Activated naive CD8-positive, alpha-beta T cell treated with anti-CD3 and anti-CD28 coated beads, Interleukin-2, amount 50 U/mL, for 16 hours (primary cell): ENCODE measurements around the gene C7.
"Not testable (repeated sequence)": the region's sequence is repeated elsewhere in the genome, so short reads cannot be mapped to it uniquely, and the experiment has no call there.

Experiments used
- DNase-seq: peaks from one replicate; pipeline ENCODE4 v3.0.0-alpha.2; 2020; ENCODE audit warnings: low read depth, low spot score

The C7 gene

DNA sequence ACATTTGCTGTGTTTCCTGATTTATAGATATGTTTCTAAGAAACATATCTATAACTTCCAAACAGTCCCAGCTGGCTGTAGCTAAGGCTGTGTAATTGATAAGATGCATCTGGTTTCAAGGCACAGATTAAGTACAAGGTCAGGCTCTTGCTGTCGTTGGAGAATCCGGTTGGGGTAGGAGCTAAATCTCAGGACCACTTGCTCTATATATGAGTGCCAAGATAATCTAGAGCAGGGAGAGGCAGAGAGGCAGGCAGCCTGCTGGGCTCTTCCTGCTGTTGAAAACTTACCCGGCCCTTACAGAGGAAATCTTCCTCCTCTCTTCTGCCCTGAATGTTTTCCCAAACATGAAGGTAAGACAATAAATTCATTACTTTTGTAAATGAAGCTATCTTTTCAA, at the start of gene C7:
Gene C7 (plus strand): TSS at position 234 of the 400 bp plus-strand sequence. CDS start 114 bp downstream, at position 348.
- no peak for DNase-seq

GRCh38 chr5:40860711-40861110, 48.6 kb upstream of the C7 start:
- DNase-seq = no peak

DNA sequence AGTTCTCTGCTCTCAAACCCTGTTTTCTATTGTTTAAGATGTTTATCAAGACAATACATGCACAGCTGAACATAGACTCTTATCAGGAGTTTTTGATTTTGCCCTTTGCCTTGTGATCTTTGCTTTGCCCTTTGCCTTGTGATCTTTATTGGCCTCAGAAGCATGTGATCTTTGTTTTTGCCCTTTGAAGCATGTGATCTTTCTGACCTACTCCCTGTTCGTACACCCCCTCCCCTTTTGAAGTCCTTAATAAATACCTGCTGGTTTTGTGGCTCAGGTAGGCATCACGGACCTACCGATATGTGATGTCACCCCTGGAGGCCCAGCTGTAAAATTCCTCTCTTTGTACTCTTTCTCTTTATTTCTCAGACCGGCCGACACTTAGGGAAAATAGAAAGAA, 44.3 kb upstream of the C7 start:
- not testable (repeated sequence) for DNase-seq

DNA sequence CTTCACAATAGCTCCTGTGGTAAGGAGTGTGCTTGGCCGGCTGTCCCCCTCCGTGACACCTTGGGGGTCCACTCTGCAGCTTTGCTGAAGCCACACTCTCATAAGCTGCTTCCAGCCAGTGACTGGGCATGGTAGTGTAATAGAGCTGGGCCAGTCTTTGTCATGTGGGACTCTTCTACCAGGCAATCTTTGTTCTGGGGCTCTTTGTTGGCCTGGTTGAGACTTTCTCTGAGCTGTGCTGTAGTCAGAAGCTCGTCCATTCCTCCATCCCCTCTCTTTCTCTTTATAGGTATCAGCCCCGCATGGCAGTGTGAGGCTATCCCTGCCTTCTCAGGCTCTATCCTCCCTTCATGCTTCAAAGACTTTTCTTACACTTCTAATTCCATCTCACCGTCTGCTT, 42.5 kb upstream of the C7 start:
- no peak for DNase-seq

DNA sequence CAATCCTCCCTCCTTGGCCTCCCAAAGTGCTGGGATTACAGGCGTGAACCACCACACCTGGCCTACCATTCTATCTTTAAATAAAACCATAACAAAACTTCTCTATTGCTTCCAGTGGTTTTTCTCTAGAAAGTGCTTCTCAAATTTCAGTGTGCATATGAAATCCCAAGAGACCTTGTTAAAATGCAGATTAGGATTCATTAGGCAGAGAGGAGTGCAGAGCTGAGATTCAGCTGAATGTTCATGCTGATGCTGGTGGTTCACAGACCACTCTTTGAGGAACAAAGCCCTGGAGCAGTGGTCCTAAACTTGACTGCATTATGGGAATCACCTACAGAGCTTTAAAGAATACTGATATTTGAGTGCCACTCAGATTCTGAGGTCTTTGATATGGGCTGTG, 39.9 kb upstream of the C7 start:
- DNase-seq = no peak

DNA sequence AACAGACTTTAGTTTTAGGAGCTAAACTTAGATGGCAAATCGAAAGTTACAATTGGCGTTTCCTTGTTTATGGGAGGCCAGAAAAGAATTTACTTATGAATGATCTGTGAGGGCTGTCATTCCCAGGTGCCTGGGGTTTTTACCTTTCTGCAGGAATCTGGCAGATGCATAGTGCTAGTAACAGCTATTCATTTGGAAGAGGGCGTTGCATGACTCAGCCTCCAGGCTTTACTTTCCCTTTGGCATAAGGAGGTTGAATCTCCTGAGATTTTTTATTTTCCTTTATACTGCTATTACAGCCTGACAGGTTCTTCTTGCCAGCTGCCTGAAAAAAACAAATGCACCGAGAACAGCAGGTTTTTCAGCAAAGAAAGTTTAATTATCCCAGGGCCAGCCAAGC, 38.1 kb upstream of the C7 start:
- no peak for DNase-seq

DNA sequence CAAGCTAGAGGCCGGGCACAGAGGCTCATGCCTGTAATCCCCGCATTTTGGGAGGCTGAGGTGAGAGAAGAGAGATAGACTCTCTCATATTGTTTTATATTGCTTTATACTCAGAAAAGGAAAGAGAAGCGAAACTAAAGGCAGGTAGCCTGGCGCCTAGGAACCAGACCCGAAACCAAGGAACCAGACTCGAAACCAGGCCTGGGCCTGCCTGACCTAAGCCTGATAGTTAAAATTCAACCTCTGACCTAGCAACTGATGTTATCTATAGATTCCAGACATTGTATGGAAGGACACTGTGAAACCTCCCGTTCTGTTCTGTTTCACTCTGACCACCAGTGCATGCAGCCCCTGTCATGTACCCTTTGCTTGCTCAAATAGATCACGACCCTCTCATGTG, 37.0 kb upstream of the C7 start:
- not testable (repeated sequence) for DNase-seq

DNA sequence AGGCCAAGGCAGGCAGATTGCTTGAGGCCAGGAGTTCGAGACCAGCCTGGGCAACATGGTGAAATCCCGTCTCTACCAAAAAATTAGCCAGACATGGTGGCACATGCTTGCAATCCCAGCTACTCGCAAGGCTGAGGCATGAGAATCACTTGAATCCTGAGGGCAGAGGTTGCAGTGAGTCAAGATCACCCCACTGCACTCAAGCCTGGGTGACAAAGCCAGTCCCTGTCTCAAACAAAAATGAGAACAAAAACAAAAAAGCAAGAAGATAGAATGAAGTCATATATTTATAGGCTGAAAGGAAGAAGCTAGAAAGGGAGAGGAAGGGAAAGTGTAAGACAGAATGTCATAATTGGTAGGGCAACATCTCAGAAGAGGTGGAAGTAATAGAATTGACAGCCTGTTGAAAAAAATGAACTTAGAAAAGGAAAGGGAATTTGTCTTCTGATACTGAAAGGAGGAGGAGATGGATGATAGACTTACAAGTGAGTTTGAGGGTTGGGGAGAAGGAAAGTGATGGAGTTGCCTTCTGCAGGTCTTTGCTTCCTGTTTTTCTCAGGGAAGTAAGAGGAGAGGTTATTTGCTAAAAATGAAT, 35.9 kb upstream of the C7 start:
- no peak for DNase-seq

GRCh38 chr5:40875958-40876357, 33.3 kb upstream of the C7 start:
- no peak for DNase-seq

- no peak for DNase-seq
Observed at GRCh38 chr5:40877371-40877988, 31.8 kb upstream of the C7 start.

DNA sequence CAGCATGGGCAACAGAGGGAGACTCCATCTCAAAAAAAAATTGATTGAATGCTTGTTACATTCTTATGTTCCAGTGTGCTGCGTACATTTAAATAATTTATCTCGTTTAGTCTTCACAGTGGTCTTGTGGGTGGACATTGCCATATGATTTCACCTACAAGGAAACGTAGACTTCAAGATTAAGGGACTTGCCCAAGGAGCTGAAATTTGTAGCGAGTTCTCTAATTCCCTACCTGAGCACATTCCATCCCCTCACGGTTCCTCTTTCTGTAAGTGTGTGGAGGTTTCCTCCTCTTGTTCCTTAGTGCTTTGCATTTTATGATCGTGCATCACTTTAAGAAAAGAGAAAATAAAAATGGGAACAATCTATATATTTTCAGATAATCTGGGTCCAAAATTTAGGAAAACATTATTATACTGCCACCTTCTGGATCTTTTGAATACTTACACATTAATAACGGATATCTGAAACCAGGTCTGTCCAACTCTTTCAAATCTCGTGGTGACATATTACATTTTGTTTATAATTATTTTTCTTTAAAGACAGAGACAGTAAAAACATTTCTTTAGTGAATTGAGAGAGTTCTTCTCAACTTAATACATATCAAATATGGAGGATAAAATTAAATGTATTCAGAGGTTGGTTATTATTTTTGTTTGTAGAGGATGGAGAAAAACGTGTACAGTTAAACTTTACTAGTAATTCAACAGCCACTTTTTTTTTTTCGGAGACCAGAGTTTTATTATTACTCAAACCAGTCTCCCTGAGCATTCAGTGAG, 29.9 kb upstream of the C7 start:
- DNase-seq = no peak

DNA sequence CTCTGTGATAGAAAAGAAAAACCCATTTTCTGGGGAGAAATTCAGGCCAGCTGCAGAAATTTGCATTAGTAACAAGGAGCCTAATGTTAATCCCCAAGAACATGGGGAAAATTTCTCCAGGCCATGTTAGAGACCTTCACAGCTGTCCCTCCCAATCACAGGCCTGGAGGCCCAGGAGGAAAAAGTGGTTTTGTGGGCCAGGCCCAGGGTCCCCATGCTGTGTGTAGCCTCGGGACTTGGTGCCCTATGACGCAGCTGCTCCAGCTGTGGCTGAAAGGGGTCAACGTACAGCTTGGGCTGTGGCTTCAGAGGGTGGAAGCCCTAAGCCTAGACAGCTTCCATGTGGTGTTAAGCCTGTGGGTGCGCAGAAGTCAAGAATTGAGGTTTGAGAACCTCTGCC, 27.0 kb upstream of the C7 start:
- no peak for DNase-seq

DNA sequence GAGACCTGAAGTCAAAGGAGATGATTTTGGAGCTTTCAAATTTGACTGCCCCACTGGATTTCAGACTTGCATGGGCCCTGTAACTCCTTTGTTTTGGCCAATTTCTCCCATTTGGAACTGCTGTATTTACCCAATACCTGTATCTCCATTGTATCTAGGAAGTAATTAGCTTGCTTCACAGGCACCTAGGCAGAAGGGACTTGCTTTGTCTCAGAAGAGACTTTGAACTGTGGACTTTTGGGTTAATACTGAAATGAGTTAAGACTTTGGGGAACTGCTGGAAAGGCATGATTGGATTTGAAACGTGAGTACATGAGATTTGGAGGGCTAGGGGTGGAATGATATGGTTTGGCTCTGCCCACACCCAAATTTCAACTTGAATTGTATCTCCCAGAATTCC, 26.2 kb upstream of the C7 start:
- DNase-seq = not testable (repeated sequence)

DNA sequence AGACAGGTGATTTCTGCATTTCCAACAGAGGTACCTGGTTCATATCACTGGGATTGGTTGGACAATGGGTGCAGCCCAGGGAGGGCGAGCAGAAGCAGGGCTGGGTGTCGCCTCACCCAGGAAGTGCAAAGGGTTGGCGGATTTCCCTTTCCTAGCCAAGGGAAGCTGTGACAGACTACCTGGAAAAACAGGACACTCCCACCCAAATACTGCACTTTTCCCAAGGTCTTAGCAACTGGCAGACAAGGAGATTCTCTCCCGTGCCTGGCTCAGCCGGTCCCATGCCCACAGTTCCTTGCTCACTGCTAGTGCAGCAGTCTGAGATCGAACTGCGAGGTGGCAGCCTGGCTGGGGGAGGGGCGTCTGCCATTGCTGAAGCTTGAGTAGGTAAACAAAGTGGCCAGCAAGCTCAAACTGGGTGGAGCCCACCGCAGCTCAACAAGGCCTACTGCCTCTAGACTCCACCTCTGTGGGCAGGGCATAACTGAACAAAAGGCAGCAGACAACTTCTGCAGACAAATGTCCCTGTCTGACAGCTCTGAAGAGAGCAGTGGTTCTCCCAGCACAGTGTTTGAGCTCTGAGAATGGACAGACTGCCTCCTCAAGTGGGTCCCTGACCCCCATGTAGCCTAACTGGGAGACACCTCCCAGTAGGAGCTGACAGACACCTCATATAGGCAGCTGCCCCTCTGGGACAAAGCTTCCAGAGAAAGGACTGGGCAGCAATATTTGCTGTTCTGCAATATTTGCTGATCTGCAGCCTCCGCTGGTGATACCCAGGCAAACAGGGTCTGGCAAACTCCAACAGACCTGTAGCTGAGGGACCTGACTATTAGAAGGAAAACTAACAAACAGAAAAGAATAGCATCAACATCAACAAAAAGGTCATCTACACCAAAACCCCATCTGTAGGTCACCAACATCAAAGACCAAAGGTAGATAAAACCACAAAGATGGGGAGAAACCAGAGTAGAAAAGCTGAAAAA, 13.6 kb upstream of the C7 start:
- DNase-seq = not testable (repeated sequence)

DNA sequence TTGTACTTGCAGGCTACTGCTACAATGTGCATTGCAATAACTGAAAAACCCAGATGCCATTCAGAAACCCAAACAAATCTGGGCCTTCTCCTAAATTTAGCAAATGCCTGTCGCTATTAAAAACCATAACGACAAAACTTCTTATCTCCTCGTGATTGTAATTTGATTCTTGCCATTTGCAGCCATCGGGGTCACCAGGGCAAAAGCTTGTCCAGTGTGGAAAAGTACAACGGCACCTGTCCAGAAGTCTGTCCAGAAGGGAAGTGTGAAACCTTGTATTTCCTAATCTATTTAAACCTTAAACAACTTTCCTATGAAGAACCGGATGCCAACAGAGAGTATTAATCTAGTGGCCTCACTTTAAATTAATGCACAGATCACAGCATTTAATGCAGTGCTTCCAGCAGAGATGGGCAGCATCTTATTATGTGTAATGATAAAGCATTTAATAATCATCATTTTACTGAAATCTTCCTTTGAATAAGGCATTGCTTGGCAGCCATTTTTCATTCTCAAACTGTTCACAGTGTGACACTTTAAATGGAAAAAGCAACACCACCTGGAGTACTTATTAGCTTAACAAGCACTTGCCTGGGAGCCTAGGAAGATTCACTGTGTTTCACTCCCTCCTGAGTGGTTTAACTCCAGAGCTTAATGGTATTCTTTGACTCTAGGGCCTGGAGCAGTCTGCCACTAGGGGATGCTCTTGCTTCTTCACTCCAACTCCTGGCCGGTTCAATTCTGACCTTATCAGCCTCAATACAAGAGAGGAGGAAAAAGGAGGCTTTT, 4.9 kb upstream of the C7 start:
- DNase-seq = no peak

- no peak for DNase-seq
Observed at GRCh38 chr5:40904994-40905306, 4.3 kb upstream of the C7 start.

GRCh38 chr5:40906351-40906751, 2.9 kb upstream of the C7 start:
- DNase-seq = no peak

DNA sequence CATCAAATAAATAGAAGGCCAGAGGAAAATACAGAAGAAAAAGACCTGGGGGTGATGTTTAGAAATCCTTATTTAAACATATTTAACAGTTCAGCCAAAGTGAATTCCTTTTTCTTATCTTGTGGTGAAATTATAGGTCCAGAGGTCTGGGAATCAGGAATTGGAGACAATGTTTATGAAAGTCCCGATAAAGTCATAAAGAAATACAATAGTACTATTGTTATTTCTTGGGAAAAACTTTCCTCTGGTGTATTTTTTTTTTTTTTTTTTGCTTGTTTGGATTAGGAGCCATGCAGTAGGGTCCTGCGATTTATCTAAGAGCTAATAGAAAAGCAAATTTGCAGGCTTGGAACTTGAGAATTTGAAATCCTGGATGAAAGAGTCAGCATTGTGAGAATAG, 426 bp downstream of the C7 start:
- DNase-seq = no peak

DNA sequence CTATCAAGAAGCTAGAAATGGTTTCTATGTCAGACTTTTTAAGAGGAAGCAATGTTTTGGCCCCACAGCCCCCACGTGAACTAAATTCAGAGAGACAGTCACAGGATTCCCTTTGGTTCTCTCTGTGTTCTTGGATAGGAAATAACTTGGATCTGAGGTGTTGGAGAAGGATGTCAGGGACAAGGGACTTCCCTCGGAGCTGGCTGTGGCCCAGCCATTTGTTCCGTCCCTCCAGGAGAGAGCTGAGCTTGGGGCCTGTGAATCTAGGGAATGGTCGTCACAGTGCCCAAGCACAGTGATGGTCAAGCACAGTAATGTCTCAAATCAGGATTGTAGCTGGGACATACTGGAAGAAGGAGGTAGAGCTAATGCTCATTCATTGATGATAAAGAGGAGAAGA, 2.0 kb downstream of the C7 start:
- DNase-seq = no peak

DNA sequence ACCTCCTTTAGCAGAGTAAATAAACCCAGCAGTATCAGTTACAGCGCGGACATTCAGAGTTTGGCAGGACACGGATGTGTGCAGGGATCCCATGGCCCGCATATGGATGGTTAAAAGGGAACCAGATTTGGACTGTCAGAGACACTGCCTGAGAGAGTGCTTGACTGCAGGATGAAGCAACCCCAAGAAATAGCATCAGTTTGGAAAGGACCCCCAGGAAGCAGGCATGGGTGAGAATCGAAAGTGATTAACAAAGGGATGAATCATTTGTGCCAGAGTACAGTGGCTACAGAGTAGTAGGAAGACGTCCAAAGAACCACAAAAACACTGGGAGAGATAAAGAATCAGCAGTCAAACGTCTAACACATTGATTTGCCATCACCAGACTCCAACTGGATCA, 5.5 kb downstream of the C7 start:
- DNase-seq = no peak

- DNase-seq = no peak
Observed at GRCh38 chr5:40915341-40915926, 6.1 kb downstream of the C7 start.
